T-helper 17 cell (primary cell): ENCODE data around the gene CLINT1. TPM values are rescaled to one million over a fixed set of nuclear protein-coding genes. Genes with fewer than 3 reads are reported as not detected.
"Not testable (repeated sequence)": the region's sequence is repeated elsewhere in the genome, so short reads cannot be mapped to it uniquely, and the experiment has no call there.

Experiments used
- ATAC-seq: fragments of 150-1000 bp; cut with Tn5 transposase; 2 replicates; pipeline ENCODE4 v1.10.0; 2021; ENCODE audit warnings: mild to moderate bottlenecking, moderate library complexity
- DNase-seq, 3 donors: peaks; one replicate each; pipeline versions ENCODE4 v3.0.0 to v3.0.0-alpha.2; 2020 to 2021
- H3K9me3 ChIP-seq: one replicate; pipeline ENCODE4 v1.7.0; 2013; ENCODE audit warnings: low read length, mild to moderate bottlenecking; ENCODE audit not compliant: control insufficient read depth, poor library complexity, severe bottlenecking
- H3K27ac Mint-ChIP-seq: one replicate; pipeline ENCODE4 v1.8.0; 2022; ENCODE audit warnings: mild to moderate bottlenecking, moderate library complexity, mixed read lengths
- H3K27me3 Mint-ChIP-seq: one replicate; pipeline ENCODE4 v1.8.0; 2022; ENCODE audit warnings: mixed read lengths
- H3K36me3 Mint-ChIP-seq: one replicate; pipeline ENCODE4 v1.8.0; 2022; ENCODE audit warnings: low read depth, mixed read lengths
- H3K4me1 Mint-ChIP-seq: one replicate; pipeline ENCODE4 v1.8.0; 2022; ENCODE audit warnings: mild to moderate bottlenecking, mixed read lengths
- H3K4me3 Mint-ChIP-seq: one replicate; pipeline ENCODE4 v1.8.0; 2022; ENCODE audit warnings: mild to moderate bottlenecking, moderate library complexity, mixed read lengths
- total RNA-seq, 4 donors: library from RNA in 2 of 4; stranded (reverse) in 2 of 4; gene quantifications; one replicate each; pipeline ENCODE4 v1.2.3 and lab custom pipeline; 2022 to 2026

CLINT1 gene
- 100 to 1,000 TPM in 1 of 2 donors, 10 to 100 TPM in 1; 92.7 to 102 TPM for total RNA-seq
- 143 to 158 reads per million in 2 donors for total RNA-seq (lab: John Stamatoyannopoulos, UW)

GRCh38 chr5:157858527-157859226 is at the start of gene CLINT1:
TSS of gene CLINT1 (minus strand) at chr5:157859145. CDS start at chr5:157858970, 175 bp downstream.
- H3K4me3 Mint-ChIP-seq: peak within 1 kb of the TSS; percentile 98
- peak; percentile 78 to 83 (median 82) for DNase-seq
- peak; percentile 96 for ATAC-seq
- H3K4me1 Mint-ChIP-seq: peaks cover 54% of the 10 kb centered on the region
- peaks cover 5% of the 10 kb centered on the region for H3K36me3 Mint-ChIP-seq
- no peaks in the 10 kb centered on the region for H3K27me3 Mint-ChIP-seq
- H3K27ac Mint-ChIP-seq: peak within 1 kb of the TSS; percentile 96
- H3K9me3 ChIP-seq: no peaks in the 10 kb centered on the region

DNA sequence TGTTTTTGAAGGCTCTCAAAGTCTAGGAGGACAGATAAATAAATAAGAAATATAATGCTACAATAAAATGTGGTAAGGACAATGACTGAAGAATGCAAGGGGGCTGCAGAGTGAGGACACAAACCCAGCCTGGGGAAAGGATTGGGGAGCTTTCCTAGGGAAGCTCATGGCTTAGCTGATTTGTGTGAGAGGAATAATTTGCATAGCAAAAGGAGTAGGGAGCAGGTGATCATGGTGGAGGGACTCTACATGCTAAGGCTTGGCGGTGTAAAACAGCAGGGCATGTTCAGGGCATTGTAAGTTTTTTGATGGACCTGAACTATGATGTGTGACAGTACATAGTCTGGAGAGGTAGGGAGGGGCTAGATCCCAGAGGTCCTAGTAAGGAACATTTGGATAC is 49.5 kb upstream of the CLINT1 start:
- Mint-ChIP-seq H3K4me1 (peaks cover 2% of the 10 kb centered on the region), H3K4me3 (no peak overlapping the region), H3K27ac (no peak overlapping the region), H3K27me3 (peaks cover 5% of the 10 kb centered on the region), H3K36me3 (no peaks in the 10 kb centered on the region)
- ATAC-seq (no peak), DNase-seq (no peak)
- no peaks in the 10 kb centered on the region for H3K9me3 ChIP-seq

DNA sequence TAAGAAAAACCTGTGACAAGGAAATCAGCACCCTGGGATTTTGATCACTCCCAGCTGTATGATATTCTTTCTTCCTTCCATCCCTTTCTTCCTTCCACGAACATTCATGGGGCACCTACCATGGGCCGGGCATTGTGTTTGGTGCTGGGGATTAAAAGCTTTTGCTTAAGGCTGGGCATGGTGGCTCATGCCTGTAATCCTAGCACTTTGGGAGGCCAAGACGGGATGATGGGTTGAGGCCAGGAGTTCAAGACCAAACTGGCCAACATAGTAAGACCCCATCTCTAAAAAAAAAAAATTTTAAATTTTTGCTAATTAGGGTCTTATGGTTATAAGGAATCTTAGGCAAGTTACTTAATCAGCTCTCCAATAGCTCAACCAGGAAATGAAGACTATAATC is 48.5 kb upstream of the CLINT1 start:
- no peak for DNase-seq
- H3K9me3 ChIP-seq: no peaks in the 10 kb centered on the region
- peaks cover 2% of the 10 kb centered on the region for H3K4me1 Mint-ChIP-seq
- no peak overlapping the region for H3K27ac Mint-ChIP-seq
- H3K4me3 Mint-ChIP-seq: no peak overlapping the region
- H3K36me3 Mint-ChIP-seq: no peaks in the 10 kb centered on the region
- ATAC-seq: no peak
- peaks cover 13% of the 10 kb centered on the region for H3K27me3 Mint-ChIP-seq

DNA sequence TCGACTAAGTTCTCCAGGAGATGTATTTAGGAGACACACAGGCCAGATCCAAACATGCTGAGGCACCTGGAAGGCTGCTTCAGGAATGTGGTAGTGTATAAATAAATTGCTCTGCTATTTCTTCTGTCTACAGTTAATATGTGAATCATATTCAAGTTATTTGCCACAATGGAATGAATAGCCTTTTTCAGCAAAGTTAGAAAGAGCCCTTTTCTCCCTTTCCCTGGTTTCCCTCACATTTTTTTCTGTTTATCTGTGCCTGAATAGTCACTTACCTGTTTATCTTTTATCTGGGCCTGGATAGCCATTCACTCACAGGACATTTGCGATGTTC is 44.1 kb upstream of the CLINT1 start:
- H3K9me3 ChIP-seq: no peaks in the 10 kb centered on the region
- no peaks in the 10 kb centered on the region for H3K4me1 Mint-ChIP-seq
- no peak overlapping the region for H3K27ac Mint-ChIP-seq
- peaks cover 15% of the 10 kb centered on the region for H3K27me3 Mint-ChIP-seq
- DNase-seq (no peak), ATAC-seq (no peak)
- no peak overlapping the region for H3K4me3 Mint-ChIP-seq
- H3K36me3 Mint-ChIP-seq: no peaks in the 10 kb centered on the region

DNA sequence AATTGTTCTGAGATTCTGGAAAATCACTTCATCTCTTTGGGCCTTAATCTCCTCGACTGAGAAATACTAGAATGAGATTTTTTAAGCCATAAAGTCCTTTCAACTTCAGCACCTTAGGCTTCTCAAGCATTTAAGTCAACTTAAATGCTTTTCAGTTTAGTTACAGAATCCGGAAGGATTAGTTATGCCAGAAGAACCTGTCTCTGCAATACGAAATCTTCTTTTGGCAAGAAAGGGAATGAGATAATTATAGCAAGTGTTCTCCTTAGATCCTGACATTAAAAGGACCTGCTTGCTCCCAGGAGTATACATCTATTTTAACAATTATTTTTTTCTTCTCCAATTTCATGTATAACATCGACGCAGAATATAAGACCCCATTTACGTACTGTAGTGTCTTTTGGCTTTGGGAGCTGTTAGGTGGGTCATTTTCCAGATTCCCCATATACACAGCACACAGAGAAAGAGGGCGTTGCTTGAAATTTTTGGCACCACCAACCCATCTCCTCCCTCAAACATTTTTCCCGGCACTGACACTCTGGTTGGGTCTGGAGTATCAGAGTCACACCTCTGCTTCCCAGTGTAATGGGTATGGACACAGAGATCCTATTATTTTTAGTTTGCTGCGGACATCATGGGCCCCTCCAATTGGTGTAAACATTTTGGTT is 43.6 kb upstream of the CLINT1 start:
- no peak for DNase-seq
- H3K9me3 ChIP-seq: no peaks in the 10 kb centered on the region
- no peak for ATAC-seq
- Mint-ChIP-seq H3K4me1 (no peaks in the 10 kb centered on the region), H3K27me3 (peaks cover 15% of the 10 kb centered on the region), H3K36me3 (no peaks in the 10 kb centered on the region), H3K4me3 (no peak overlapping the region), H3K27ac (no peak overlapping the region)

DNA sequence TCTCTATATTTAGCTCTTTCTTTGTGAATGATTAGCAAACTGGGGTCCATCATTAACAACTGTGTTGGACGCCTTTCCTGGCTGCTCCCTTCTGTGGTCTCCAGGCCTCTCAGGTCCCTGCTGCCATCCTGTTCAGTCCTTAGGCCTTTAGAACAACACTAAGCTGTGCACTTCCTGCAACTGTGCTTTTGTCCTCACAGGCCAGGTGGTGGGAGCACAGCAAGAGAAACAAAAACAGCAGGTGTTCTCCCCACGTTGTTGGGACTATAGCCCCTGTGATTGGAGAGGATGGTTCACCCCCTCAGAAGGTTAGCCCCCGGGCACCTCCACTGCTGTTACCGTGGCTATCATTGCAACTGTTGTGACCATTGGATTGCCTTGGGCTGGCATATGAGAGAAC is 41.7 kb upstream of the CLINT1 start:
- Mint-ChIP-seq H3K4me3 (no peak overlapping the region), H3K4me1 (no peaks in the 10 kb centered on the region), H3K27ac (no peak overlapping the region)

GRCh38 chr5:157893611-157894010 is 34.7 kb upstream of the CLINT1 start:
- no peak overlapping the region for H3K4me3 Mint-ChIP-seq
- H3K9me3 ChIP-seq: no peaks in the 10 kb centered on the region
- no peaks in the 10 kb centered on the region for H3K27me3 Mint-ChIP-seq
- ATAC-seq: no peak
- no peaks in the 10 kb centered on the region for H3K36me3 Mint-ChIP-seq
- H3K4me1 Mint-ChIP-seq: peaks cover 3% of the 10 kb centered on the region
- H3K27ac Mint-ChIP-seq: no peak overlapping the region
- DNase-seq: no peak

More for the DNA sequence above, 41.7 kb upstream of the CLINT1 start:
- H3K36me3 Mint-ChIP-seq: no peaks in the 10 kb centered on the region
- no peak for DNase-seq
- no peak for ATAC-seq
- peaks cover 15% of the 10 kb centered on the region for H3K27me3 Mint-ChIP-seq
- H3K9me3 ChIP-seq: no peaks in the 10 kb centered on the region

- Mint-ChIP-seq H3K4me1 (peaks cover 3% of the 10 kb centered on the region), H3K27me3 (no peaks in the 10 kb centered on the region), H3K4me3 (no peak overlapping the region), H3K27ac (no peak overlapping the region), H3K36me3 (no peaks in the 10 kb centered on the region)
- DNase-seq (no peak), ATAC-seq (no peak)
- H3K9me3 ChIP-seq: no peaks in the 10 kb centered on the region
These were observed 34.0 kb upstream of the CLINT1 start for GRCh38 chr5:157892974-157893373.

DNA sequence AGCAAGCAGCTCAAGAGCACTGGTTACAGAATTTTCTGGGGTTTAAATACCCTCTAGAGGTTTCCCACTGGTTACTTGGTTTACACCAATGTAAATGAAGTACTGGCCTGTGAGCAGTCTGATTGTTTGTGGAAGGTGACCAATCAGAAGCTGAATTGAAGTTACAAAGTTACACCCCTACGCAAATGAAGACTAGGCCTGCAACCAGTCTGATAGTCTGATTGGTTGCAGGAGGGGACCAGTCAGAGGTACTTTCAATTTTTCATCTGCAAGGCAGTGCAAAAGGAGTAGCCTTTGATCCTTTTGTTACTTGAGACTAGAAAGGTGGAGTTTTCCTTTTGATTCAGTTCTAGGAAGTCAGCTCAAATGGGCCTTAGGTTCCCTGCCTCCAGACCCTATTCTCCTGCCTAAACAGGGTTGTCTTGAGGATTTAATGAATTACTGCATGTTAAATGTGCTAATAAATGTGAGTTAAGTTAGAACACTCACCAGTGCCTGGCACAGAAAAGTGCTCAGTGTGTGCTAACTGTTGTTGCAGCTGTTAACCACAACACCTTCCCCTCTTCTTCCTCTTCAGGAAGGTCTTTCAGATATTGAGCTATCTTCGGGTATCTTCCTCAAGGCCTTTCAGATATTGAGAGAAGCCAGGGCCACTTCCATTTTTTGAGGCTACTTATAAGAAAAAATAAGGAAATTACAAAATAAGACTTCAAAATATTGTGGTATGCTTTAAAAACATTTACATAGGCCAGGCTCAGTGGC is 32.1 kb upstream of the CLINT1 start:
- DNase-seq (no peak), ATAC-seq (peak; percentile 65)
- Mint-ChIP-seq H3K27ac (no peak overlapping the region), H3K27me3 (no peaks in the 10 kb centered on the region), H3K4me1 (peaks cover 3% of the 10 kb centered on the region), H3K36me3 (no peaks in the 10 kb centered on the region), H3K4me3 (no peak overlapping the region)
- no peaks in the 10 kb centered on the region for H3K9me3 ChIP-seq

GRCh38 chr5:157888814-157889532 is 30.0 kb upstream of the CLINT1 start:
- H3K4me1 Mint-ChIP-seq: peaks cover 5% of the 10 kb centered on the region
- ATAC-seq: no peak
- H3K4me3 Mint-ChIP-seq: no peak overlapping the region
- no peak for DNase-seq
- peaks cover 2% of the 10 kb centered on the region for H3K36me3 Mint-ChIP-seq
- H3K27ac Mint-ChIP-seq: no peak overlapping the region
- H3K9me3 ChIP-seq: no peaks in the 10 kb centered on the region
- H3K27me3 Mint-ChIP-seq: no peaks in the 10 kb centered on the region

DNA sequence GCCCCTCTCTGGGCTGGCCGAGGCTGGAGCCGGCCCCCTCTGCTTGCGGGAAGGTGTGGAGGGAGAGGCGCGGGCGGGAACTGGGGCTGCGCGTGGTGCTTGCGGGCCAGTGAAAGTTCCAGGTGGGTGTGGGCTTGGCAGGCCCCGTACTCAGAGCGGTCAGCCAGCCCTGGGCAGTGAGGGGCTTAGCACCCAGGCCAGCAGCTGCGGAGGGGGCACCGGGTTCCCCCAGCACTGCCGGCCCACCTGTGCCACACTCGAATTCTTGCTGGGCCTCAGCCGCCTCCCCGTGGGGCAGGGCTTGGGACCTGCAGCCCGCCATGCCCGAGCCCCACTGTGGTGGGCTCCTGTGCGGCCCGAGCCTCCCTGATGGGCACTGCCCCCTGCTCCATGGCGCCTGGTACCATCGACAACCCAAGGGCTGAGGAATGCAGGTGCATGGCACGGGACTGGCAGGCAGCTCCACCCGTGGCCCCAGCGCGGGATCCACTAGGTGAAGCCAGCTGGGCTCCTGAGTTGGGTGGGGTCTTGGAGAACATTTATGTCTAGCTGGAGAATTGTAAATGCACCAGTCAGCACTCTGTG is 27.9 kb upstream of the CLINT1 start:
- no peaks in the 10 kb centered on the region for H3K27me3 Mint-ChIP-seq
- no peak for ATAC-seq
- H3K27ac Mint-ChIP-seq: no peak overlapping the region
- peaks cover 2% of the 10 kb centered on the region for H3K4me1 Mint-ChIP-seq
- no peak for DNase-seq
- peaks cover 3% of the 10 kb centered on the region for H3K36me3 Mint-ChIP-seq
- H3K4me3 Mint-ChIP-seq: no peak overlapping the region
- H3K9me3 ChIP-seq: no peaks in the 10 kb centered on the region

DNA sequence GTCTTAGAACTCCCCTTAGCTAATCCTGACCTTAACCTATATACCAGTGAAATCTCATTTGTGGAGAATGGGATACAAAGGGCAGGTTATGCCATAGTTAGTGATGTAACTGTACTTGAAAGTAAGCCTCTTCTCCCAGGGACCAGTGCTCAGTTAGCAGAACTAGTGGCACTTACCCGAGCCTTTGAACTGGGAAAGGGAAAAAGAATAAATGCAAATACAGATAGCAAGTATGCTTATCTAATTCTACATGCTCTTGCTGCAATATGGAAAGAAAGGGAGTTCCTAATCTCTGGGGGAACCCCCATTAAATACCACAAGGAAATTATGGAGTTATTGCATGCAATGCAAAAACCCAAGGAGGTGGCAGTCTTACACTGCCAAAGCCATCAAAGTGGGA is 26.1 kb upstream of the CLINT1 start:
- H3K4me1 Mint-ChIP-seq, H3K36me3 Mint-ChIP-seq, DNase-seq, ATAC-seq, H3K9me3 ChIP-seq, H3K27ac Mint-ChIP-seq, H3K4me3 Mint-ChIP-seq, H3K27me3 Mint-ChIP-seq: not testable (repeated sequence)

DNA sequence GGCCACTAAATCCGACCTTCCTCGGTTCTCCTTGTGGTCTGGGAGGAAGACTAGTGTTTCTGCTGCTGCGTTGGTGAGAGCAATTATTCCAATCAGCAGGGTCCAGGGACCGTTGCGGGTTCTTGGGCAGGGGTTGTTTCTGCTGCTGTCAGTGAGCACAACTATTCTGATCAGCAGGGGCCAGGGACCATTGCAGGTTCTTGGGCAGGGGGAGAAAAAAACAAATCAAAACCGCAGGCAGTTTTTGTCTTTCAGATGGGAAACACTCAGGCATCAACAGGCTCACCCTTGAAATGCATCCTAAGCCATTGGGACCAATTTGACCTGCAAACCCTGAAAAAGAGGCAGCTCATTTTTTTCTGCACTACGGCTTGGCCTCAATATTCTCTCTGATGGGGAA is 22.6 kb upstream of the CLINT1 start:
- DNase-seq, H3K4me1 Mint-ChIP-seq, H3K36me3 Mint-ChIP-seq, H3K27me3 Mint-ChIP-seq, H3K9me3 ChIP-seq, H3K27ac Mint-ChIP-seq, ATAC-seq, H3K4me3 Mint-ChIP-seq: not testable (repeated sequence)
